ENCODE results near the gene NEO1. TPM values are rescaled to one million over a fixed set of nuclear protein-coding genes. Genes with fewer than 3 reads are reported as not detected.

Gene NEO1
- total RNA-seq, 1 experiment from 2014 or later: 2.9 TPM

GRCh38 chr15:73030122-73030679, 22.1 kb upstream of the NEO1 start:
- DNase-seq (ENCODE audit: low read depth): no peak

- no peak for DNase-seq (ENCODE audit: low read depth)
These were observed 20.6 kb upstream of the NEO1 start for GRCh38 chr15:73031648-73032047.

GRCh38 chr15:73033611-73034010, 18.7 kb upstream of the NEO1 start:
- no peak for DNase-seq (ENCODE audit: low read depth)

GRCh38 chr15:73034221-73034620, 18.0 kb upstream of the NEO1 start:
- no peak for DNase-seq (ENCODE audit: low read depth)

GRCh38 chr15:73035221-73035620, 17.0 kb upstream of the NEO1 start:
- no peak for DNase-seq (ENCODE audit: low read depth)

- DNase-seq (ENCODE audit: low read depth): no peak
These were observed 14.0 kb upstream of the NEO1 start for GRCh38 chr15:73038220-73038619.

GRCh38 chr15:73046073-73046472, 6.2 kb upstream of the NEO1 start:
- DNase-seq (ENCODE audit: low read depth): no peak

- DNase-seq (ENCODE audit: low read depth): no peak
These were observed 4.4 kb upstream of the NEO1 start for GRCh38 chr15:73047882-73048281.

- no peak for DNase-seq (ENCODE audit: low read depth)
These were observed 3.5 kb upstream of the NEO1 start for GRCh38 chr15:73048624-73049295.

- no peak for DNase-seq (ENCODE audit: low read depth)
These were observed 2.6 kb upstream of the NEO1 start for GRCh38 chr15:73049564-73050215.

- no peak for DNase-seq (ENCODE audit: low read depth)
These were observed 1.5 kb upstream of the NEO1 start for GRCh38 chr15:73050561-73051295.

GRCh38 chr15:73051391-73051806, 864 bp upstream of the NEO1 start:
- DNase-seq (ENCODE audit: low read depth): no peak

GRCh38 chr15:73052653-73053397, 562 bp downstream of the NEO1 start:
- DNase-seq (ENCODE audit: low read depth): peak; percentile 4

- DNase-seq (ENCODE audit: low read depth): no peak
These were observed 1.1 kb downstream of the NEO1 start for GRCh38 chr15:73053398-73053723.

- DNase-seq (ENCODE audit: low read depth): no peak
These were observed 2.2 kb downstream of the NEO1 start for GRCh38 chr15:73054417-73054953.

GRCh38 chr15:73056460-73056859, 4.2 kb downstream of the NEO1 start:
- no peak for DNase-seq (ENCODE audit: low read depth)

- DNase-seq (ENCODE audit: low read depth): no peak
These were observed 6.2 kb downstream of the NEO1 start for GRCh38 chr15:73058437-73058836.

- no peak for DNase-seq (ENCODE audit: low read depth)
These were observed 12.9 kb downstream of the NEO1 start for GRCh38 chr15:73065114-73065513.

- DNase-seq (ENCODE audit: low read depth): no peak
These were observed 16.8 kb downstream of the NEO1 start for GRCh38 chr15:73069109-73069508.

GRCh38 chr15:73072894-73073293, 20.6 kb downstream of the NEO1 start:
- no peak for DNase-seq (ENCODE audit: low read depth)

- no peak for DNase-seq (ENCODE audit: low read depth)
These were observed 22.0 kb downstream of the NEO1 start for GRCh38 chr15:73074241-73074640.
